IPS-15b (cell line): ENCODE results near the gene ACOT11.

Source experiments
- H3K27me3 ChIP-seq: one replicate; pipeline ENCODE4 v1.6.1; 2013; ENCODE audit warnings: low read length; ENCODE audit not compliant: control insufficient read depth, insufficient read depth
- H3K36me3 ChIP-seq: one replicate; pipeline ENCODE4 v1.6.1; 2013; ENCODE audit warnings: low read length; ENCODE audit not compliant: control insufficient read depth, insufficient read depth
- H3K4me1 ChIP-seq: one replicate; pipeline ENCODE4 v1.6.1; 2013; ENCODE audit warnings: mild to moderate bottlenecking, low read length; ENCODE audit not compliant: control insufficient read depth, insufficient read depth
- H3K4me3 ChIP-seq: one replicate; pipeline ENCODE4 v1.5.1; 2013; ENCODE audit warnings: low read depth, low read length
- H3K9ac ChIP-seq: one replicate; pipeline ENCODE4 v1.6.1; 2013; ENCODE audit warnings: low read depth, mild to moderate bottlenecking, low read length
- H3K9me3 ChIP-seq: one replicate; pipeline ENCODE4 v1.6.1; 2013; ENCODE audit warnings: mild to moderate bottlenecking, low read length; ENCODE audit not compliant: control insufficient read depth, insufficient read depth

Gene ACOT11

DNA sequence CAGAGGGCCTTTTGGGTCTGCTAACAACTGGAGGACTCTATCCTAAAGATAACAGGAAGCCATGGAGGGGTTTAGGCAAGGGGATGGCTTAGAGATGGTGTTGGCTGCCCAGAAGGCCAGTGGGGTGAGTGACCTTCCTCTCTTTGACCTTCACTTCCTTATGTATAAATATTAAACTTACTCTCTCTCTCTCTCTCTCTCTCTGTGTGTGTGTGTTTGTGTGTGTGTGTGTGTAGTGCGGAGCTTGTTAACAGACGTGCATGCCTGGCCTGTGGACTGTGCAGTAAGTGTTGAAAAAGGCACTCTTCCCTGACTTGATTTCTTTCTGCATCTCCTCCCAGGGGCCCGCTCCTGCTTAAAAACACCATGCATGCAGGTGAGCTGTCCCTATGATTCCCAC is 103.6 kb downstream of the ACOT11 start:
- Histone ChIP-seq H3K9me3 (no peaks in the 10 kb centered on the region), H3K4me1 (no peaks in the 10 kb centered on the region), H3K4me3 (no peak overlapping the region), H3K9ac (no peak overlapping the region), H3K27me3 (no peaks in the 10 kb centered on the region), H3K36me3 (no peaks in the 10 kb centered on the region)

DNA sequence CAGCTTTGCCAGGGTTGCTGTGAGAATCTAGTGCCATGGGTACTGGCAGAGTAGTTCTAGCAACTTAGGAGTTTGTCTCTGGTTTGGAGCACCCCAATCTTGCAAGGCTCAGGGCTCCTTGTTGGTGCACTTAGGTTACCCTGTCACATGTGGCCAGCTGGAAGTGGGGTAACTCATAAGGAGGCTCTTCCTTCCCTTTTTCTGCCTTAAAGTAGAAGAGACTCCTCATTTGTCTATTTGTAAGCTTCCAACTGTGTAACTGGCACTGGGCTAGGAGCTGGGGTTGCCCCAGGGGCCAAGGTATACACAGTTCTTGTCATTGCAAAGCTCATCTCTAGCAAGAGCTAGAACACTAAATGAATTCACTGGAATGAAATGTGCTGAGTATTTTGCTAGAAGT is 104.1 kb downstream of the ACOT11 start:
- Histone ChIP-seq H3K4me3 (no peak overlapping the region), H3K27me3 (no peaks in the 10 kb centered on the region)

DNA sequence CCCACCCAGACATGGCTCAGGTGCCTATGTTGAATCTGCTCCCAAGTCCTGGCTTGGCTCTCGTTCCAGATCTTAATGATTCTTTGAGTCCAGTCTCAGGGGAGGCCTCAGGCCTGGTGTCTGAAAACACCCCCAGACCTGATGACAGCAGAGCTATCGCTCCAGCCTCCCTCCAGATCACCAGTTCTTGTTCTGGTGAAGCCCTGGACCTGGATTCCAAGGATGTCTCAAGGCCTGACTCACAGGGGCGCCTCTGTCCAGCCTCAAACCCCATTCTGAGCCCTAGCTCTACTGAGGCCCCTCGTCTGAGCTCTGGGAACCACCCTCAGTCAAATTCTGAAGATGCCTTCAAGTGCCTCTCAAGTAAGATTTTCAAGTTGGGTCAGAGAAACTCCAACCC is 105.0 kb downstream of the ACOT11 start:
- no peaks in the 10 kb centered on the region for H3K4me1 ChIP-seq
- no peaks in the 10 kb centered on the region for H3K36me3 ChIP-seq
- no peaks in the 10 kb centered on the region for H3K27me3 ChIP-seq
- H3K9me3 ChIP-seq: no peaks in the 10 kb centered on the region
- no peak overlapping the region for H3K4me3 ChIP-seq
- H3K9ac ChIP-seq: no peak overlapping the region

More for the DNA sequence above, 104.1 kb downstream of the ACOT11 start:
- Histone ChIP-seq H3K9ac (no peak overlapping the region), H3K4me1 (no peaks in the 10 kb centered on the region), H3K9me3 (no peaks in the 10 kb centered on the region), H3K36me3 (no peaks in the 10 kb centered on the region)

DNA sequence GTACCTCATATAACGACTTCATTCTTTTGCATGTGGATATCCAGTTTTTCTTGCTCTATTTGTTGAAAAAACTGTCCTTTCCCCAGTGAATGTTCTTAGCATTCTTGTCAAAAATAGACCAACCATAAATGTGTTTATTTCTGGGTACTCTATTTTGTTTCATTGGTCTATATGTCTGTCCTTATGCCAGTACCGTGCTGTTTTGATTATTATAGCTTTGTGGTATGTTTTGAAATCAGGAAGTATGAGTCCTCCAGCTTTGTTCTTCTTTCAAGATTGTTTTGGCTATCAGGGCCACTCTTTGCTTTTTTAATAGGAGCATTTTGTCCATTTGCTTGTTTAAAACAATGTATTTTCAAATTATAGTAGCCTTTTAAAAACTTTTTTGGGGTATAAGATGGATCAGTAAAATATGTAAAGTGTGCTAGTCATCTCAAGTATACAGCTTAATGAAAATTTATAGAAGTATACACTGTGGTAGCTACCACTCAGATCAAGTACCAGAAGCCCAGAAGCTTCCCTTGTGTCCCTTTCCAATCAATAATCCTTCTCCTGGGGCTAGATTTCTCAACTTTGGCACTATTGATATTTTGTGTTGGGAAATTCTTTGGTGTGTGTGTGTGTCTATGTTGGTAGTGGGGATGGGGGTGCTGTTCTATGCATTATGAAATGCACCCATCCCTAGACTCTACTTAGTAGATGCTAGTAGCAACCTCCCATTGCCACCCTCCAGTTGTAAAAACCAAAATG is 110.3 kb downstream of the ACOT11 start:
- no peaks in the 10 kb centered on the region for H3K9me3 ChIP-seq
- no peaks in the 10 kb centered on the region for H3K36me3 ChIP-seq
- H3K9ac ChIP-seq: no peak overlapping the region
- H3K4me1 ChIP-seq: no peaks in the 10 kb centered on the region
- no peaks in the 10 kb centered on the region for H3K27me3 ChIP-seq
- H3K4me3 ChIP-seq: no peak overlapping the region
